ENCODE data around the gene SUFU.

GRCh38 chr10:102581981-102582580 is 78.3 kb downstream of the SUFU start:
- TF ChIP-seq CTCF (IDR thresholded peaks at IDR 0.05) (no peak), POLR2A (IDR thresholded peaks at IDR 0.05) (no peak)

Measured in esophagus squamous epithelium (tissue), 4 donors.